NB4 (cell line): ENCODE data around the gene LAMA3.

Experiments
- DNase-seq: peaks from one replicate; pipeline ENCODE4 v3.0.0; 2010; ENCODE audit warnings: low read depth
- H3K4me3 ChIP-seq: one replicate; pipeline ENCODE4 v1.5.1; 2011; ENCODE audit warnings: mild to moderate bottlenecking, low read depth, low read length, moderate library complexity
- CTCF ChIP-seq: IDR thresholded peaks from one replicate; pipeline ENCODE4 v1.5.1; 2012; ENCODE audit warnings: low read depth, low read length
- MAX ChIP-seq: IDR thresholded peaks from 2 replicates; pipeline ENCODE4 v1.6.1; 2011; ENCODE audit warnings: low read depth, low read length
- MYC ChIP-seq: IDR thresholded peaks from 2 replicates; pipeline ENCODE4 v1.6.1; 2011; ENCODE audit warnings: low read depth, low read length
- POLR2A ChIP-seq: IDR thresholded peaks from 2 replicates; pipeline ENCODE4 v1.6.1; 2011; ENCODE audit warnings: mild to moderate bottlenecking; ENCODE audit not compliant: insufficient read length; ENCODE audit errors: extremely low read depth

The LAMA3 gene

DNA sequence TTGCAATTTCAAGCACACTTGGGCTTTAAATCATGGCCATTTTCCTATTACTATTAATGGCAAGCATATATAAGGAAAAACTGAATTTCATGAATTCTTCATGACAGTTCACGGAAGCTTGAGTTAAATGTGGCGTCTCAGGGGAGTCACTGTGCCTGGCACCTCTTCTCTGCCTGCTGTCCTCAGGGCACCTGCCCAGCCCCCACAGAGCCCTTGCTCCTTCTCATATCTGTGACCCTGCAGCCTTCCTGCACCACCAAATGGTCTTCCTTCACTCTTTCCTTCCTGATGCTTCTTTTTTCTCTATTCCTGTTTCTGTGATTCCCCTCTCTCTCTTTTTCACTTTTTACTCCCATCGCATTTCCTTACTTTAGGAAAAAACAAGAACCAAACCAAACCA, 35.4 kb downstream of the LAMA3 start:
- TF ChIP-seq MAX: no peak
- no peak for TF ChIP-seq CTCF
- TF ChIP-seq MYC: no peak
- TF ChIP-seq POLR2A: no peak
- DNase-seq: no peak
- no peak overlapping the region for H3K4me3 ChIP-seq

DNA sequence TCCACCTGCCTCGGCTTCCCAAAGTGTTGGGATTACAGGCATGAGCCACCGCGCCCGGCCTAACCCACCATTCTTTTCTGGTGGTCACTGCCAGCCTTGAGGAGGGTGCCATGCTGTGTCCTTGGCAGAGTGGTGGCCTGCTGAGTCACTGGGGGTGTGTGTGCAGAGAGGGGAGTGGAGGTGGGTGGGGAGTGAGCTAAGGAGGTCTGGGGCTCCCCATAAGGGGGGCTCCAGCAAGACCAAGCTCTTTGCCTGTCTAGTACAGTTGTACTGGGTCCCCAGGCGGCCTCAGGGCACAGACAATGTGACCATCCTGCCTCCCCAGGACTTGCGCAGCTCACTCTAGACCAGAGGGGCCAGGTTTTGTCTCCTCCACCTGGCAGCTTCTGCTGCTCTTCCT, 36.1 kb downstream of the LAMA3 start:
- DNase-seq: no peak
- no peak for TF ChIP-seq CTCF
- TF ChIP-seq MYC: no peak
- TF ChIP-seq MAX: no peak
- no peak for TF ChIP-seq POLR2A
- no peak overlapping the region for H3K4me3 ChIP-seq

DNA sequence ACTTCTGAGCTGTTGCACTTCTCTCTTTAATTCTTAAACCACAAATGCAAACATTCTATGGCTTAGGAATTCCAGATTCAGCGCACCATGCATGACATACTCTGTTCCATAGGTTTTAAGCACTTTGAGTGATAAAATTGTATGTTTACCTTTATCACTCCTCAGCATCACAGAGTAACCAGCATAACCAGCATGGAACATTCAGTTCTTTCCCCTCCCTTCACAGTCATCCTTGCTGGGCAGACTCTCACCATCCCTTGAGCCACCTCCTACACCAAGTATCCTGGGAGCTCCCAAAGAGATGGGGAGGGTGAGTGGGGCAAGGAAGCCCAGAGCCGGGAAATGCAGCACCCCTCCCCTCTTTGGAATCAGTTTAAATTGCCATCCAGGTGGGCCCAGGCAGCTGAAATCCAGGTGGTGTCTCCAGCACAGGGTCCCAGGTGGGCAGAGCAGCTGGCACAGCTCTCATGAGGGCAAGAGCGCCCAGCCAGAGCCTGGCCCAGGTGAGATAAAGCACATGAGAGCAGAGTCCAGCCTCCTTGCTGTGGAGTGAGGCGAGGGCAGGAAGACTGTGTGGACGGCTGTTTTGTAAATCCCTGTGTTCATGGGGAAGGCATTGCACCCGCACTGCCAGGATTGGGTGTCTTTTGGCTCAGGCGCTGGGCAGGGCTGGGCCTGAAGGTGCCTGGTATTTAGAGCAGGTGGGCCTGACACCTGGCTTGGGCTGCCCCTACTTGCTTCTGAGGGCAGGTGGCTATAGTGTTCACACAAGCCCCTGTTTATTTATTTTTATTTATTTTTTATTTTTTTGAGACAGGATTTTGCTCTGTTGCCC, 36.8 kb downstream of the LAMA3 start:
- TF ChIP-seq MAX: no peak
- TF ChIP-seq MYC: no peak
- no peak for TF ChIP-seq POLR2A
- no peak for TF ChIP-seq CTCF
- no peak overlapping the region for H3K4me3 ChIP-seq
- no peak for DNase-seq

DNA sequence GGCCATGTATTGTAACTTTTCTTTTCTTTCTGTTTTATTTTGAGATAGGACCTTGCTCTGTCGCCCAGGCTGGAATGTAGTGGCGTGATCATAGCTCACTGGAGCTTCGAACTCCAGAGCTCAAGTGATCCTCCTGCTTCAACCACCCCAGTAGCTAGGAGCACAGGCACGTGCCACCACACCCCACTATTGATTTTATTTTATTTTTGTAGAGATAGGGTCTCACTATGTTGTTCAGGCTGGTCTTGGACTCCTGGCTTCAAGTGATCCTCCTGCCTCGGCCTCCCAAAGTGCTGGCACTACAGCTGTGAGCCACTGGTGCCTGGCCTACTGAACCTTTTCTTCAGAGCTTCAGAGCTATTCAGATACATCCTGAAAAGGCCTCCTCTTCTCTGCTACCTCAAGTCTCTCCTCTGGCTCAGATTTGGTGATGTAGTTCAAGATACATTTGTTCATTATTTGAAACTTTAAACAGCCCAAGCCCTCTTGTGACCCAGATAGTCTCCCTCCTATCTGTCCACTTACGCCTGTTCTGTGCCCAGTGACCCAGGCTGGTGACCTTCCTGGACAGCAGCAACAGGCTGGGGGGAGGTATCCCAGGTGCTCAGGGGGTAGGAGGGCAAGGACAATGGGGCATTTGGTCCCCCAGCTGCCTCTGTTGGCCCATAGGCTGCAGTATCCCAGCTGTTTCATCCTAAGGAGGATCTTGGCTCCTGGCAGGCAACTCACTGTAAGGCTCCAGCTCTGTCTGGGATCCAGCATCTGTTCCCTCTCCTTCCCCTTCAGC, 38.6 kb downstream of the LAMA3 start:
- TF ChIP-seq CTCF (no peak), POLR2A (no peak), MAX (no peak), MYC (no peak)
- H3K4me3 ChIP-seq: no peak overlapping the region
- no peak for DNase-seq

DNA sequence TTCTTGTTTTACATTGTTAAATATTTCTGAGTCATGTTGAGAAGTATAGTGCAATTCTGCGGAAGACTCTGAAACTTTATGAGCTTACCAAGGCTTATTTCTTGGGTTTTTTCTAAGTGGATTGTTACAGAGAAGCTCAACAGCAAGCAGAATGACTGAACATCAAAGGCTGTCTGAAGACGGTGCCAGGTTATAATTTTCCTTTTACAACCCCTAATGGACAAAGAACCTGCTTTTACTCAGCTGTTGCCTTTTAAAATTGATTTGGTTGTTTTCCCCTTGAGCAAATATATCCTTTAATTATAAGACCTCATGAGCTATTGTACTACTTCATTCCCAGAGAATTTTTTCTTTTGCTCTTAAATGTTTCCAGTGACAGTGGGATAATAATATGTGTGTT, 41.6 kb downstream of the LAMA3 start:
- no peak for DNase-seq

More for the DNA sequence above, 41.6 kb downstream of the LAMA3 start:
- TF ChIP-seq CTCF (no peak), POLR2A (no peak), MYC (no peak)
- H3K4me3 ChIP-seq: no peak overlapping the region
